OCI-M2 (cell line): ENCODE results near the gene EEF2.
"Not testable (repeated sequence)": the region's sequence is repeated elsewhere in the genome, so short reads cannot be mapped to it uniquely, and the experiment has no call there.

ENCODE experiments used
- DNase-seq: peaks from one replicate; lab custom pipeline; 2025; ENCODE audit not compliant: unreplicated experiment; lab: John Stamatoyannopoulos, UW

Gene EEF2

GRCh38 chr19:3970808-3971598 is 14.3 kb downstream of the EEF2 start, which contains the start of gene DAPK3:
Gene DAPK3, minus strand, starts transcription at chr19:3971099. Its CDS starts 1,364 bp downstream, at chr19:3969735.
- DNase-seq, result peak; percentile 42

GRCh38 chr19:3970313-3970807 is 14.9 kb downstream of the EEF2 start:
- no peak for DNase-seq

- DNase-seq, result no peak
Measured at GRCh38 chr19:3969435-3970312, 15.6 kb downstream of the EEF2 start.

DNA sequence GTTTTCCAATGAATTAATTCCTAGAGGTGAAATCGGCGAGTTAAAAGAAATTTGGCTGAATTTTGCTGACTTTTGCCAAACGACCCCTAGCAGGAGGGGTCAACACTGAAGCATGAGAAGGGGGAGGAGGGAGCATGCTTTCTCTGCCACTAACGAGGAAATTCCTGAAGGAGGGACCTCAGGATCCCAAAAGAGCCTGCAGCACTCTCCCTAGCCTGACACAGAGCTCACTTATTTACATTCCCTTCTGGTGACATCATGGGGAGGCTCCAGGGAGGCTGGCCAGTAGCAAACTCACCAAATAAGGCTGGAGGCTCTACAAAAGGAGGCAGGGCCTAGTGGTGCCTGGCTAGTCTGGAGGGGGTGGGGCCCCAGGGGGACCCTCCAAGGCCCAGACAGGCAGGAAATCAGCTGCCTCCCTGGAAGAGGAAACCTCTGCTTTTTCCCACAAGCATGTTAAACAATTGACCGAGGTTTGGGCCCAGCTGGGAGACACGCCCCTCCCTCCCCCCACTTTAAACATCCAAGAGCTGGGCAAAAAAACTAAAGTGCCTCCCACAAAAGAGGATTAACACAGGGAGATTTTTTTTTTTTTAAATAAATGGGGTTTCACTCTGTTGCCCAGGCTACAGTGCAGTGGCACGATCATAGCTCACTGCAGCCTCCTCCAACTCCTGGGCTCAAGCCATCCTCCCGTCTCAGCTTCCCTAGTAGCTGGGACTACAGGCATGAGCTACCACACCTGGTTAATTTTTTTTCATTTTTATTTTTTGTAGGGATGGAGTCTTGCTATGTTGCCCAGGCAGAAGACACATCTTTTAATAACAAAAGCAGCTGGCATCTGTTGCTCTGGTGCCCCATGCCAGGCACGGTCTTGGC is 16.5 kb downstream of the EEF2 start:
- DNase-seq, result no peak

GRCh38 chr19:3967983-3968382 is 17.3 kb downstream of the EEF2 start:
- not testable (repeated sequence) for DNase-seq

DNA sequence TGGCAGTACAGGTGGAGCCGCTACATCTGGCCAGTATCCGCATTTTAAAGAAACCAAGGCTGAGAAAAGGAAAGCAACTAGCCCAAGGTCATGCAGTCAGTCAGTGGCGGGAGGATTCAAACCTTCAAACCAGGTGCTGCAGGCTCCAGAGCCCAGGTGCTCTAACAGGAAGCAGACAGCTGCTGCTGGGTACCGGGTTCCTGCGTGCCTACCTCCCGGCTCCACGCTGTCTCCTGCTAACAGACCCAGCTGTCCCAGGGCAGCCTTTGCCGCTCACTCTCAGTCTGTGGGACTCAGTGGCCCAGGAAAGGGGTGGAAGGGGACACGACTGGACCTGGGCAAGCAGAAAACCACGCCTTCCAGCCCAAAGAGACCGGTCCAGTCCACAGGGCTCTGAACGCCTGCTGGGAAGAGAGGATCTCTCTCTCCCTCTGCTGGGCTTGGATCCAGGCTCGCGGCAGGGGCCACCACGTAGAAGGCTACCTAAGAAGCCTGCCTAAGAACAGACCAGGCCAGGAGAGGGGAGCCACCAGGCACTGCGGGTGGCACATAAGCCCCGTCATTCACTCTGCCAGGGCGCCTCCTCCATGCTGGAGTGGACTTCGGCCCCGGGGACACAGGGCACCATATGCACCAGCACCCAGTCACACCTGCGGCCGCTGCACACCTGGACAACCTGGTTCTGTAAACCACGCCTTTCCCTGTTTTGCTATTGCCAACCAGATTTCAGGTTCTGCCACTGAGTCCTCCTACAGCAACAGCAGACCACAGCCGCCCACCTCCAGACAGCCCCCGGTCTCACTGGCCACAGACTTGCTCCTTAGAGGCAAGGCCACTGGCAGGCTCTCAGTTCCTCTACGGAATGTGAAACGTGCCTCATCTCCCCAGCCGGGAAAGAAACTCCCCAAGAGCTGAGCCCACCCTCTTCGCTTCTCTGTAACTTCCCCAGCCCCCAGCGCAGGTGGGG is 18.9 kb downstream of the EEF2 start:
- DNase-seq, result no peak

DNA sequence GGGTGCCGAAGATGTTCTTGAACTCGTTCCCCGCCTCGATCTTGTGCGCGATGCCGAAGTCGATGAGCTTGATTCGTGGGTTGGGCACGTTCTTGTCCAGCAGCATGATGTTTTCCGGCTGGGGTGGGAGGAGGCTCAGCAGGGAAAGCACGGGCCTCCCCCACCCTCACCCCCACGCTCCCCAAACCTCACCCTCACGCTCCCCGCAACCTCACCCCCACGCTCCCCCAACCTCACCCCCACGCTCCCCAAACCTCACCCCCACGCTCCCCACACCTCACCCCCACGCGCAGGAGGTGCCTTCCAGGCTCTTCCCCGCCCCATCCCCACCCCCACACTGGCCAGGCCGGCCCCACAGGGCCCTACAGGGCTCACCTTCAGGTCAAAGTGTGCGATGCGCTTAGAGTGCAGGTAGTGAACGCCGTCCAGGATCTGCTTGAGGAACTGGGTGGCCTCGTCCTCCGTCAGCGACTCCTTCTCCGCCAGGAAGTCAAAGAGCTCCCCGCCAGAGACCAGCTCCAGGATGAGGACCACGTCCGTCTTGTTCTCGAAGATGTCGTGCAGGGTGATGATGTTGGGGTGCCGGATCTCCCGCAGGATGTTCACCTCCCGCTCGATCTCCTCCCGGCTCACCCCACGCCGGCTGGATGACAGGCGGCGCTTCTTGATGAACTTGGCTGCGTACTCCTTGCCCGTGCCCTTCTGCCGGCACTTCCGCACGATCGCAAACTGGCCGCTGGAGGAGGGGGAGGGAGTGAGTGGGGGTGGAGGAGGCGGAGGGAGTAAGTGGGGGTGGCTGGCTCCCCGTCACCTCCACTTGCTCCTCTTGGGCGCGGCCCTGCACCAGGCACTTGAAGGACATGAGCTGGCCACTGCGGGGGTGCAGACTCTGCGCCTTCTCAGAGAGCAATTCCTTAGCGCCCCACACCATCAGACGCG is 20.7 kb downstream of the EEF2 start:
- DNase-seq, result no peak

DNA sequence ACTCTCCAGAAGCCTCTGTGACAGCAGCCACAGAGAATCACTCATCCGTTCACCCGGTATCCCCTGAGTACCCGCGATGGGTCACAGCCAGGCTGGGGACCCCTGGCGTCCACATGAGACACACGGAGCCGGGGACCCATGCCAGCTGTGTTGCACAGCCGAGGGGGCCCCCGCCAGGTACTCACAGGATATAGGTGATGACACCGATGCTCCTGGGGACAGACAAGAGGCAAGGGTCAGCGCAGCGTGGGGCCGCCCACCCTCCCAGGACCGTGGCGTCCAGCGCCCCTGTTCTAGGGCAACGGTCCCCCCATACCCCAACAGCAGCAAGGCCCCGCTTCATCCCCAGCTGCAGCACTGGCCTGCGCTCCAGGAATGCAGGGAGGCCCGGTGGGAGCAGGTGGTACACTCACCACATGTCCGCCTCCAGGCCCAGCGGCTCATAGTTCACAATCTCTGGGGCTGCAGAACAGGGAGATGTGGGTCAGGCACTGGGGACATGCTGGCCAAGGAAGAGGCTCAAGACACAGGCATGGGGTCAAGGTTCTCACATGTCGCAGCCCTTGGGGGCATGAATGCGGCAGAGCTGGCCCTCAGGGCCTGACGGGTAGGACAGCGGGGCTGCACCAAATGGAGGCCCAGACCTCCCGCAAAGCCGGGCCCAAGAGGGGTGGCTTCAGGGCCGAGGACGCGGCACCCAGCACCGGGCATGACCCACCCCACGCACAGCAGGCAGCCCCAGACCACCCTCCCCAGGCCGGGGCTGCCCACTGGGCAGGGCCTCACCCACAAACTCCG is 21.6 kb downstream of the EEF2 start:
- no peak for DNase-seq

DNA sequence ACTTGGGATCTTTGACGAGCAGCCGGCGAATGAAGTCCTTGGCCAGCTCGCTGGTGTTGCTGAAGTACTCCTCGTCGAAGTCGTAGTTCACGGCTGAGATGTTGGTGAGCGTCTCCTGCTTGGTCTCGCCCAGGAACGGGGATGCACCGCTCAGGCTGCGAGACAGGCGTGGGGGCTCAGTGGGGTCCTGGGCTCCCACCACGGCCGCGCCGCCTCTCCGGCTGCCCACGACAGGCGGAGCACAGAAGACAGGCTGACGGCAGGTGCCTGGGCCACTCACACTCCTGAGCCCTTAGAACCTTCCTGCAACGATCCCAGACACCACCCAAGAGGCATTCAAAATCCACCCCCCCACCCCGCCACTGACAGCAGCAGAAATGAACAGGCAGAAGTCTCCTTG is 24.3 kb downstream of the EEF2 start:
- DNase-seq, result no peak

DNA sequence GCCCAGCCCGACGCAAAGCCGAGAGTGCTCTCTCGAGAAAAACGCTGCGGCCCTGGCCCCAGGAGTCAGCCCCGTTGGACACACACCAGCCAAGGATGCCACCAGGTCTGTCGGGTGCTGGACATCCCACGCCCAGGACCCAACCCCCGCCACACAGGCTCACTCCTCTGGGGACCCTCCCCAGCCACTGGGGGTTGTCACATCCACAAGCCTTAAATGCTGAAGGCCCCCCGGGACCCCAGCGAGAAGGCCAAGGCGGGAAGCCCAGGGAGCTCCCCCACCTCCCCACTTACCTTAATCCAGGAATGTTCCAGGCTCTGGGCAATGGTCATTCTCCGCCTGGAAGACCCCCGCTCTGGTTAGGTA is 25.5 kb downstream of the EEF2 start:
- DNase-seq, result no peak

GRCh38 chr19:3958836-3959765 is 26.2 kb downstream of the EEF2 start:
- DNase-seq, result no peak

GRCh38 chr19:3955688-3956087 is 29.6 kb downstream of the EEF2 start:
- DNase-seq, result no peak

- not testable (repeated sequence) for DNase-seq
Measured at GRCh38 chr19:3955276-3955675, 30.0 kb downstream of the EEF2 start.

DNA sequence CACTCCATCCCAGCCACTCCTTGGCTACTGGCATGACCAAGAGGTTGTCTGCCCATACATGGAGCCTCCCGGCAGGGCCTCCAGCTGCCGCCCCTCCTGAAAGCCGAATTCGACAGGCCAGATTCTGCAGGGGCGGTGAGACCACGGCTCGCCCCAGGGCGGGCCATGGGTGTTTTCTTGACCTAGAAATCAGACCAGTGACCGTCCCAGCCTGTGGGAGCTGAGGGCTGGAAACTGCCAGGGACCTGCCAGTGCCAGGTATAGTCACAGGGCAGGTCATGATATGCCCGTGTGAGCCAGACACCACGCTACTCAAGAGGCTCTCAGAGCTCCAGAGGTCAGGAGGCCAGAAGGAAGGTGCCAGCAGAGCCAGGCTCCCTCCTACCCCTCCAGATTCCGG is 31.2 kb downstream of the EEF2 start:
- no peak for DNase-seq

DNA sequence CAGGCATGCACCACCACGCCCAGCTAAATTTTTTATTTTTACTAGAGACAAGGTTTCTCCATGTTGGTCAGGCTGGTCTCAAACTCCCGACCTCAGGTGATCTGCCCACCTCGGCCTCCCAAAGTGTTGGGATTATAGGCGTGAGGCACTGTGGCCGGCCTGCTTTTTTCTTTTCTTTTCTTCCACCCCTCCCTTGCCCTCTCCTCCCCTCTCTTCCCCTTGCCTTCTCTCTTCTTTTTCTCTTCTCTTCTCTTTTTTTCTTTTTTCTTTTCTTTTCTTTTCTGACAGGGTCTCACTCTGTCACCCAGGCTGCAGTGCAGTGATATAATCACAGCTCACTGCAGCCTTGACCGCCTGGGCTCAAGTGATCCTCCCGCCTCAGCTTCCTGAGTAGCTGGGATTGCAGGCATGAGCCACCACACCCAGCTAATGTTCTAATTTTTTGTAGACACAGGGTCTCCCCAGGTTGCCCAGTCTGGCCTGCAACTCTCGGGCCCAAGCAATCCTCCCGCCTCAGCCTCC is 32.4 kb downstream of the EEF2 start:
- DNase-seq, result not testable (repeated sequence)
